ENCODE results near the gene PYDC2.

The PYDC2 gene

GRCh38 chr3:191441687-191442086 lies 19.3 kb upstream of the PYDC2 start:
- Mint-ChIP-seq H3K4me3 (no peak overlapping the region), H3K9me3 (no peaks in the 10 kb centered on the region), H3K27ac (no peak overlapping the region), H3K27me3 (ENCODE audit: low read depth) (no peaks in the 10 kb centered on the region), H3K36me3 (ENCODE audit: low read depth) (no peaks in the 10 kb centered on the region), H3K4me1 (no peaks in the 10 kb centered on the region)
- TF ChIP-seq CTCF (IDR thresholded peaks at IDR 0.05; ENCODE audit: unreplicated experiment in 3 of 3), result no peak

- no peaks in the 10 kb centered on the region for H3K4me1 Mint-ChIP-seq
- H3K27me3 Mint-ChIP-seq (ENCODE audit: low read depth), result no peaks in the 10 kb centered on the region
- TF ChIP-seq CTCF (IDR thresholded peaks at IDR 0.05; ENCODE audit: unreplicated experiment in 3 of 3), result no peak
- H3K36me3 Mint-ChIP-seq (ENCODE audit: low read depth), result no peaks in the 10 kb centered on the region
- H3K4me3 Mint-ChIP-seq, result no peak overlapping the region
- H3K27ac Mint-ChIP-seq, result no peak overlapping the region
- peaks cover 3% of the 10 kb centered on the region for H3K9me3 Mint-ChIP-seq
Observed at GRCh38 chr3:191444569-191444968, 16.4 kb upstream of the PYDC2 start.

- no peak for TF ChIP-seq CTCF (IDR thresholded peaks at IDR 0.05; ENCODE audit: unreplicated experiment in 3 of 3)
- H3K27ac Mint-ChIP-seq, result no peak overlapping the region
- no peaks in the 10 kb centered on the region for H3K36me3 Mint-ChIP-seq (ENCODE audit: low read depth)
- H3K4me1 Mint-ChIP-seq, result no peaks in the 10 kb centered on the region
- peaks cover 9% of the 10 kb centered on the region for H3K9me3 Mint-ChIP-seq
- no peak overlapping the region for H3K4me3 Mint-ChIP-seq
- H3K27me3 Mint-ChIP-seq (ENCODE audit: low read depth), result no peaks in the 10 kb centered on the region
Observed at GRCh38 chr3:191449256-191449655, 11.7 kb upstream of the PYDC2 start.

- Mint-ChIP-seq H3K4me1 (no peaks in the 10 kb centered on the region), H3K9me3 (peaks cover 6% of the 10 kb centered on the region), H3K27ac (no peak overlapping the region), H3K27me3 (ENCODE audit: low read depth) (no peaks in the 10 kb centered on the region), H3K4me3 (no peak overlapping the region), H3K36me3 (ENCODE audit: low read depth) (no peaks in the 10 kb centered on the region)
- TF ChIP-seq CTCF (IDR thresholded peaks at IDR 0.05; ENCODE audit: unreplicated experiment in 3 of 3), result no peak
Observed at GRCh38 chr3:191455257-191455952, 5.6 kb upstream of the PYDC2 start.

- no peaks in the 10 kb centered on the region for H3K9me3 Mint-ChIP-seq
- H3K36me3 Mint-ChIP-seq (ENCODE audit: low read depth), result no peaks in the 10 kb centered on the region
- no peak overlapping the region for H3K27ac Mint-ChIP-seq
- H3K4me3 Mint-ChIP-seq, result no peak overlapping the region
- no peaks in the 10 kb centered on the region for H3K4me1 Mint-ChIP-seq
- no peak for TF ChIP-seq CTCF (IDR thresholded peaks at IDR 0.05; ENCODE audit: unreplicated experiment in 3 of 3)
- no peaks in the 10 kb centered on the region for H3K27me3 Mint-ChIP-seq (ENCODE audit: low read depth)
Observed at GRCh38 chr3:191460360-191460759, 603 bp upstream of the PYDC2 start.

- Mint-ChIP-seq H3K27ac (peak overlapping the region in 2 of 3 experiments; percentile 5 to 31), H3K27me3 (ENCODE audit: low read depth) (no peaks in the 10 kb centered on the region), H3K4me3 (no peak overlapping the region), H3K36me3 (ENCODE audit: low read depth) (no peaks in the 10 kb centered on the region), H3K9me3 (no peaks in the 10 kb centered on the region), H3K4me1 (peaks cover 12% of the 10 kb centered on the region)
- TF ChIP-seq CTCF (IDR thresholded peaks at IDR 0.05; ENCODE audit: unreplicated experiment in 3 of 3), result no peak
Observed at GRCh38 chr3:191470080-191470479, 9.1 kb downstream of the PYDC2 start.
